Stomach (tissue), 9 donors: Measurements from ENCODE around the gene RAB19. TPM values are rescaled to one million over a fixed set of nuclear protein-coding genes. Genes with fewer than 3 reads are reported as not detected.
"Not testable (repeated sequence)": the region's sequence is repeated elsewhere in the genome, so short reads cannot be mapped to it uniquely, and the experiment has no call there.

Experiments
- DNase-seq, 2 donors: peaks; one replicate each; pipeline versions ENCODE4 v3.0.0 to v3.0.0-alpha.2; 2013 to 2019
- H3K27ac ChIP-seq, 5 donors: fragments of 200-600 bp in 4 of 5; sonication (generic) in 4 of 5; one replicate each; pipeline ENCODE4 v1.5.1; 2013 to 2019; ENCODE audit warnings: mild to moderate bottlenecking in 1 of 5, moderate library complexity in 1 of 5
- H3K27me3 ChIP-seq, 3 donors: fragments of 200-600 bp; sonication (generic); one replicate each; pipeline ENCODE4 v1.5.1; 2017 to 2019; ENCODE audit warnings: mixed run types in 1 of 3
- H3K36me3 ChIP-seq, 4 donors: fragments of 200-600 bp; sonication (generic); 1 replicate in 3 of 4; 2 replicates in 1 of 4; pipeline ENCODE4 v1.5.1; 2016 to 2019
- H3K4me1 ChIP-seq, 4 donors: fragments of 200-600 bp; sonication (generic); one replicate each; pipeline ENCODE4 v1.5.1; 2016 to 2019
- H3K4me3 ChIP-seq, 4 donors: fragments of 200-600 bp; sonication (generic) in 3 of 4; one replicate each; pipeline ENCODE4 v1.5.1; 2016 to 2019; ENCODE audit warnings: mild to moderate bottlenecking in 1 of 4
- H3K9me3 ChIP-seq, 4 donors: fragments of 200-600 bp; sonication (generic); one replicate each; pipeline ENCODE4 v1.5.1; 2016 to 2019
- CTCF ChIP-seq, 7 experiments: fragments of 450-650 bp in 4 of 7; fragments of 200-600 bp in 3 of 7; sonication (generic) in 3 of 7; IDR thresholded peaks; one replicate each; pipeline ENCODE4 v1.5.1; 2016 to 2019; ENCODE audit warnings: antibody characterized with exemption in 7 of 7, control low read depth in 2 of 7, mild to moderate bottlenecking in 1 of 7
- EP300 ChIP-seq: sonication (generic); formaldehyde crosslinking; IDR thresholded peaks from one replicate; pipeline ENCODE4 v1.6.1; 2017; ENCODE audit warnings: antibody characterized with exemption
- POLR2A ChIP-seq, 4 donors: fragments of 450-650 bp; IDR thresholded peaks; one replicate each; pipeline ENCODE4 v1.6.1; 2016; ENCODE audit warnings: antibody characterized with exemption in 4 of 4, control low read depth in 2 of 4, mild to moderate bottlenecking in 1 of 4, moderate library complexity in 1 of 4
- POLR2AphosphoS5 ChIP-seq, 3 donors: sonication (generic); formaldehyde crosslinking; IDR thresholded peaks; one replicate each; pipeline ENCODE4 v1.6.1; 2016; ENCODE audit warnings: antibody characterized with exemption in 3 of 3
- WGBS, 5 donors: extraction: QIAGEN DNeasy Blood & Tissue Kit in 3 of 5; methylation state at CpG; one replicate each; pipeline versions ENCODE4 v1.1.5 to v1.1.7; 2013 to 2018; 5-methylcytosine and 5-hydroxymethylcytosine counted together
- intact Hi-C: fragments of 100-400 bp; cut with DNase I; formaldehyde crosslinking; loops from one replicate; pipeline ENCODE4 v1.15.1; 2023; ENCODE audit warnings: low total_unique reads
- polyA plus RNA-seq, 3 donors: library from polyadenylated mRNA; stranded (reverse); fragments of 200-250 nt; gene quantifications; one replicate each; pipeline ENCODE4 v1.2.3, GENCODE V29; 2013
- total RNA-seq, 5 donors: library from RNA; depleted of rRNA; stranded (reverse); fragments of >200 nt; gene quantifications; one replicate each; pipeline versions ENCODE4 v1.1.0 to v1.2.3, GENCODE V29; 2014 to 2016
- donor health status: healthy with polysubstance abuse.
- donor health status: Bipolar disorder and iron deficiency.
- donor health status: healthy.

RAB19 gene
- total and polyA plus RNA-seq, 8 donors: 0.20 to 4.6 (median 0.87) TPM; not detected in 3

- no peak overlapping the region for H3K27ac ChIP-seq
- no peaks in the 10 kb centered on the region for H3K27me3 ChIP-seq
- WGBS, 5 donors: 68 to 87% (median 77%) methylated on average over 4 of the region's 4 CpGs
- H3K9me3 ChIP-seq: no peaks in the 10 kb centered on the region
- intact Hi-C loops: no loop called here
- DNase-seq: no peak
- H3K4me1 ChIP-seq: no peaks in the 10 kb centered on the region
- no peak overlapping the region for H3K4me3 ChIP-seq
- peaks cover 30 to 74% (median 68%) of the 10 kb centered on the region in 4 donors for H3K36me3 ChIP-seq
- TF ChIP-seq POLR2A (IDR thresholded peaks at IDR 0.05) (no peak), POLR2AphosphoS5 (IDR thresholded peaks at IDR 0.05) (no peak), CTCF (IDR thresholded peaks at IDR 0.05) (no peak), EP300 (no peak)
These were observed 49.4 kb downstream of the RAB19 start for GRCh38 chr7:140453273-140453672.

- H3K9me3 ChIP-seq, intact Hi-C loops, H3K4me1 ChIP-seq, H3K4me3 ChIP-seq, H3K27me3 ChIP-seq, H3K27ac ChIP-seq, DNase-seq: not testable (repeated sequence)
- 80 to 92% (median 87%) methylated on average over 9 of the region's 9 CpGs for WGBS, 5 donors
- H3K36me3 ChIP-seq: peaks cover 30 to 81% (median 75%) of the 10 kb centered on the region in 4 donors
These were observed 50.2 kb downstream of the RAB19 start for GRCh38 chr7:140453785-140454656.

GRCh38 chr7:140454657-140455015 is 50.8 kb downstream of the RAB19 start:
- WGBS, 5 donors: 70 to 75% (median 72%) methylated on average over 8 of the region's 8 CpGs
- Histone ChIP-seq H3K27ac (no peak overlapping the region), H3K27me3 (no peaks in the 10 kb centered on the region), H3K9me3 (no peaks in the 10 kb centered on the region), H3K4me1 (no peaks in the 10 kb centered on the region), H3K4me3 (no peak overlapping the region), H3K36me3 (peaks cover 30 to 86% (median 81%) of the 10 kb centered on the region in 4 donors)
- no peak for DNase-seq
- intact Hi-C loops: no loop called here
- TF ChIP-seq POLR2A (IDR thresholded peaks at IDR 0.05) (no peak), POLR2AphosphoS5 (IDR thresholded peaks at IDR 0.05) (no peak), EP300 (no peak), CTCF (IDR thresholded peaks at IDR 0.05) (no peak)

- Histone ChIP-seq H3K4me1 (no peaks in the 10 kb centered on the region), H3K36me3 (peaks cover 33 to 94% (median 89%) of the 10 kb centered on the region in 4 donors), H3K4me3 (no peak overlapping the region), H3K27me3 (no peaks in the 10 kb centered on the region), H3K9me3 (no peaks in the 10 kb centered on the region), H3K27ac (no peak overlapping the region)
- TF ChIP-seq POLR2A (IDR thresholded peaks at IDR 0.05) (no peak), CTCF (IDR thresholded peaks at IDR 0.05) (no peak), POLR2AphosphoS5 (IDR thresholded peaks at IDR 0.05) (no peak)
- no peak for DNase-seq
- WGBS, 5 donors: 65 to 87% (median 76%) methylated on average over 4 of the region's 4 CpGs
- intact Hi-C loops: no loop called here
These were observed 51.9 kb downstream of the RAB19 start for GRCh38 chr7:140455743-140456142.

- peaks cover 42 to 99% (median 97%) of the 10 kb centered on the region in 4 donors for H3K36me3 ChIP-seq
- H3K4me1 ChIP-seq: no peaks in the 10 kb centered on the region
- no peak for DNase-seq
- intact Hi-C loops: no loop called here
- TF ChIP-seq CTCF (IDR thresholded peaks at IDR 0.05) (no peak), POLR2AphosphoS5 (IDR thresholded peaks at IDR 0.05) (no peak), POLR2A (IDR thresholded peaks at IDR 0.05) (no peak)
- no peaks in the 10 kb centered on the region for H3K9me3 ChIP-seq
- no peak overlapping the region for H3K27ac ChIP-seq
- WGBS, 5 donors: 87 to 91% (median 89%) methylated on average over 9 of the region's 9 CpGs
- H3K4me3 ChIP-seq: no peak overlapping the region
- no peaks in the 10 kb centered on the region for H3K27me3 ChIP-seq
These were observed 52.7 kb downstream of the RAB19 start for GRCh38 chr7:140456551-140457051.
